GM12865 (cell line): ENCODE results near the gene SELL.
"Not testable (repeated sequence)": the region's sequence is repeated elsewhere in the genome, so short reads cannot be mapped to it uniquely, and the experiment has no call there.

Experiments used
- DNase-seq: peaks from one replicate; pipeline ENCODE4 v3.0.0; 2010; ENCODE audit warnings: low read depth
- H3K4me3 ChIP-seq: 2 replicates; pipeline ENCODE4 v1.5.1; 2011; ENCODE audit warnings: mild to moderate bottlenecking, low read depth, low read length, control low read depth
- TF ChIP-seq, protein P1 (sequence below): IDR thresholded peaks from 2 replicates; pipeline ENCODE4 v1.5.1; 2011; ENCODE audit warnings: low read length, control low read depth, low read depth, inconsistent platforms; ENCODE audit not compliant: insufficient read depth; ENCODE audit errors: missing control alignments

SELL gene

DNA sequence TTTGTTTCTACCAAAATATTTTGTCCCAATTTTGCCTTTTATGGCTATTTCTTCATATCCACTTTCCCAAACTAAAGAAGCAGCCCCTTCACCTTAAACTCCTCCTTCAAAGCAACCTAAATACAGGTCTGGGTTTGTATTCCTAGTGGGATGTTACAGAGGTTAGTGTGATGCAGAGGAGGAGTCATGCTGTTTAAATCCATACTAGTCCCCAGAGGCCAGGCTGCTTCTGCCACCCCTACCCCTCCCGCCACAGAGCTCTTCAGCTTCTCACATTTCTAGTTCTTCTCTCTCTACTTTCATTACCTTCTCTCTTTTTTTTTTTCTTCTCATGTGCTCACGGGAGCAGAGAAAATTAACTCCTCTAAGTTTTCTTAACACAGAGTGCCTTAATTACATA is 29.3 kb downstream of the SELL start:
- no peak overlapping the region for H3K4me3 ChIP-seq
- DNase-seq, result no peak
- TF ChIP-seq, protein P1, sequence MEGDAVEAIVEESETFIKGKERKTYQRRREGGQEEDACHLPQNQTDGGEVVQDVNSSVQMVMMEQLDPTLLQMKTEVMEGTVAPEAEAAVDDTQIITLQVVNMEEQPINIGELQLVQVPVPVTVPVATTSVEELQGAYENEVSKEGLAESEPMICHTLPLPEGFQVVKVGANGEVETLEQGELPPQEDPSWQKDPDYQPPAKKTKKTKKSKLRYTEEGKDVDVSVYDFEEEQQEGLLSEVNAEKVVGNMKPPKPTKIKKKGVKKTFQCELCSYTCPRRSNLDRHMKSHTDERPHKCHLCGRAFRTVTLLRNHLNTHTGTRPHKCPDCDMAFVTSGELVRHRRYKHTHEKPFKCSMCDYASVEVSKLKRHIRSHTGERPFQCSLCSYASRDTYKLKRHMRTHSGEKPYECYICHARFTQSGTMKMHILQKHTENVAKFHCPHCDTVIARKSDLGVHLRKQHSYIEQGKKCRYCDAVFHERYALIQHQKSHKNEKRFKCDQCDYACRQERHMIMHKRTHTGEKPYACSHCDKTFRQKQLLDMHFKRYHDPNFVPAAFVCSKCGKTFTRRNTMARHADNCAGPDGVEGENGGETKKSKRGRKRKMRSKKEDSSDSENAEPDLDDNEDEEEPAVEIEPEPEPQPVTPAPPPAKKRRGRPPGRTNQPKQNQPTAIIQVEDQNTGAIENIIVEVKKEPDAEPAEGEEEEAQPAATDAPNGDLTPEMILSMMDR, result no peak

DNA sequence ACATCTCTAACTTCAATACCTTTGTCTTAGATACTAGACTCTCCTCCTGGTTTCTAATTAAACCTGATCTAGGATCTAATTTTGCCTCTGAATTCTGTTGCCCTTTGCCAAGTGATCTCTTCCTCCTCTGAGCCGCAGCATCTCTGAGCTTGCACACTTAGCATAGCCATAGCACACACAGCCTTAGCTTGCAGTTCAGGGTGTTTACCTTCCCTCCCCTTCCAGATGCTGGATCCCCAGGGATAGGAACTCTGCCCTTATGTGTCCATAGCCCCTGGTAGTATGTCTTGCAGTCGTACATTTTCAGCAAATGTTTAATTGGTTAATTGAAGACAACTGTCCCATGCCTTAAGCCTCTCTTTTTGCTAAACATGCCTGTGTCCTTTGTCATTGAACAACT is 30.3 kb downstream of the SELL start:
- H3K4me3 ChIP-seq, result peak overlapping the region; percentile 13; the same call in 1 of the 2 replicates
- no peak for DNase-seq
- TF ChIP-seq, protein P1, result no peak

DNA sequence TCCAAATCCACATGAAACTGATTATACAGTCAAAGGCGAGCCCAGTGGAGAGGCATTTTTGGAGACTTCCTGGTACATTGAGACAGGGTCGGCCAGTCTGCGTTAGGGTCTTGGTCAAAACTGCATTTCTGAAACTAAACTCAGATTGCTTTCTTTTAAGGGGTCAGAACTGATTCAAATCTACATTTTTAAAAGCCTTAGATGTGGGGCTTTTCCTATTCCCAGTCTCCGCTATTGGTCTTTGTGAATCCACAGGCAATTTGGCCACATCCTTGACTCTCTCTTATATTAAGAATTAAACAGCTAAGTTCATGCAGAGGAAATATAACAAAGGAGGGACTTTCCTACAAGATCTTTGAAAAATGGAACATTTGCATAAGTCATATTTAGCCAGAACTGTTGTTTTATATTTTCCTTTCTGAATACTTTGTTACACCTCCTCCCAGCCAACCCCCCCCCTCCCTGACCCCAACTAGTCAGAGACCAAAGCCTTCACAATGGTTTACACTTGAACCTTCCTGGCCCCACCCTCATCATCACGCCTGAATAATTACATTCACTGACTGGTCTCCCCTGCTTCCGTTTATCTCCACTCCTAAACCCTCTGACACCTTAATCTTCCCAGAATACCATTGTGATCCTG is 30.9 kb downstream of the SELL start:
- DNase-seq, result peak; percentile 81
- TF ChIP-seq, protein P1, result no peak
- H3K4me3 ChIP-seq, result no peak overlapping the region; the same call in 1 of the 2 replicates

DNA sequence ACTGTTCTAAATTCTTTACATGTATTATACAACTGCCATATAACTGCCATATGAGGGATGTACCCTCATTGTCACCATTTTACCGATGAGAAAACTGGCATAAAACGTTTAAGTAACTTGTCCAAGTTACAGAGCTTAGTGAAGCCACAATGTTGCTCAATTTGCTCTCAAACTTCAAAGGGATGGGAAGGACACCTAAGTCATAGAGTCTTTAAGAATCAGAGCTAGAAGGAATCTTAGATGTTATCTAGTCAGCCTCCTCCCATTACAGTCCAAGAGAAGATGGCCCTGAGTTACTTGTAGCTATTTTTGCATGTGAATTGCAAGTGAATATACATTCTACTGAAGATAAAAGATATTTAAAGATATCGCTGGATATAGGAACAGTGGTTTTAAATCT is 31.7 kb downstream of the SELL start:
- TF ChIP-seq, protein P1, result no peak
- no peak overlapping the region for H3K4me3 ChIP-seq
- no peak for DNase-seq

DNA sequence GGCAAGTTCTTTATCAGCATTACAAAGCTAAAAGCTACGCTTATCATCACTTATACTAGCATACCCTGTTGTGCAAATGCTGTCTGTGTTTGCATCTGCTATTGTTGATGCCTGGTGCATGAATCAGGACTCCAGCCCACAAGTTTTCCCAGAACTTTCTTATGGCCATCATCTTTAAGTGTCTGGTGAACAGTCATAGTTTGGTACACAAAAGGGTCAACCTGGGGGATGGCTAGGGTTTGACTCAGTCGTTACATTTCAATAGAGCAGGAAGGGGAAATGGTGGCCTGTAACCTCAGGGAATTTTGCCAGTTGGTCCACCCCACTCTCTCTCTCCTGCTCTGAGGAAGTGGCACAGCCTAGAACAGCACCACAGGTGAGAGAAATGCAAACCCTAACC is 35.4 kb downstream of the SELL start:
- TF ChIP-seq, protein P1, result no peak

DNA sequence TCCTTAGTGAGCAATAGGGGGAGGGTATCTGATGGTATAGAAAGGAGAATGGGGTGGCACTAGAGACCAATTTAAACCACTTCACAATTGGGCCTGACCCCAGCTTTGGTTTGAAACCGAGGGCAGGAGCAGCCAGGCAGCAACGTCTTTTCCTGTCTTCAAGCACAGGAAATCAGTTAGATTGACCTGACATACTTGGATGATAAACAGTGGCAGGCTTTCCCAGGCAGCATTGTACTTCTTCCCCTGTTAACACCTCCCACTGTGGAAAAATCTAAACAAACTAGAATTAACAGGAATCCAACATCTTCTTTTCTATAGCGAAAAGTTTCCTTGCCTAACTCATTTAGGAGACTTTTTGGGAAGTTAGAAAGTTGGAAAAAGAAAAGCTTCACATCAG is 40.6 kb downstream of the SELL start:
- TF ChIP-seq, protein P1, result no peak
- no peak overlapping the region for H3K4me3 ChIP-seq
- DNase-seq, result no peak

More for the DNA sequence above, 35.4 kb downstream of the SELL start:
- no peak overlapping the region for H3K4me3 ChIP-seq
- no peak for DNase-seq

DNA sequence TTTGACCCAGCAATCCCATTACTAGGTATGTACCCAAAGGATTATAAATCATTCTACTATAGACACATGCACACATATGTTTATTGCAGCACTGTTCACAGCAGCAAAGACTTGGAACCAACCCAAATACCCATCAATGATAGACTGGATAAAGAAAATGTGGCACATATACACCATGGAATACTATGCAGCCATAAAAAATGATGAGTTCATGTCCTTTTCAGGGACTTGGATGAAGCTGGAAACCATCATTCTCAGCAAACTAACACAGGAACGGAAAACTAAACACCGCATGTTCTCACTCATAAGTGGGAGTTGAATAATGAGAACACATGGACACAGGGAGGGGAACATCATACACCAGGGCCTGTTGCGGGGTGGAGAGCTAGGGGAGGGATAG is 41.2 kb downstream of the SELL start:
- DNase-seq, H3K4me3 ChIP-seq: not testable (repeated sequence)

DNA sequence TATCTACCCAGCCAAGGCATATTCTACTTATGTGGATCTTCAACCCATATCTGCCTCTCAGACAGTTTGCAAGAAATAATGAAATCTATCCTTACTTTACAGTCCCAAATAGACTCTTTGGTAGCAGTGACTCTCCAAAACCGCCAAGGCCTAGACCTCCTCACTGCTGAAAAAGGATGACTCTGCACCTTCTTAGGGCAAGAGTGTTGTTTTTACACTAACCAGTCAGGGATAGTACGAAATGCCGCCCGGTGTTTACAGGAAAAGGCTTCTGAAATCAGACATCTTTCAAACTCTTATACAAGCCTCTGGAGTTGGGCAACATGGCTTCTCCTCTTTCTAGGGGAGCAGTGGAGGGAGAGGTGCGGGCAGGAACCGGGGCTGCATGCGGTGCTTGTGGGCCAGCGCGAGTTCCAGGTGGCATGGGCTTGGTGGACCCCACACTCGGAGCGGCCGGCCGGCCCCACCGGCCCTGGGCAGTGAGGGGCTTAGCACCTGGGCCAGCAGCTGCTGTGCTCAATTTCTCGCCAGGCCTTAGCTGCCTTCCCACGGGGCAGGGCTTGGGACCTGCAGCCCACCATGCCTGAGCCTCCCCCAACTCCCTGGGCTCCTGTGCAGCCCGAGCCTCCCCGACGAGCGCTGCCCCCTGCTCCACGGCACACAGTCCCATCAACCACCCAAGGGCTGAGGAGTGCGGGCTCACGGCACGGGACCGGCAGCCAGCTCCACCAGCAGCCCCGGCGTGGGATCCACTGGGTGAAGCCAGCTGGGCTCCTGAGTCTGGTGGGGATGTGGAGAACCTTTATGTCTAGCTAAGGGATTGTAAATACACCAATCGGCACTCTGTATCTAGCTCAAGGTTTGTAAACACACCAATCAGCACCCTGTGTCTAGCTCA is 43.5 kb downstream of the SELL start:
- DNase-seq, result not testable (repeated sequence)

DNA sequence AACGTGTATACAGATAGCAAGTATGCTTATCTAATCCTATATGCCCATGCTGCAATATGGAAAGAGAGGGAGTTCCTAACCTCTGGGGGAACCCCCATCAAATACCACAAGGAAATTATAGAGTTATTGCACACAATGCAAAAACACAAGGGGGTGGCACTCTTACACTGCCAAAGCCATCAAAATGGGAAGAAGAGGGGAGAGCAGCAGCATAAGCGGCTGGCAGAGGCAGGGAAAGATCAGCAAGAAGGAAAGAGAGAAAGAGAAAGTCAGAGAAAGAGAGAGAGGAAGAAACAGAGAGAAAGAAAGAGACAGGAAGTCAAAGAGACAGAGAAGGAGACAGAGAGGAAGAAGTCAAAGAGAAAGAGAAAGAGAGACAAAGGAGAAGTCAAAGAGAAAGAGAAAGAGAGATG is 44.2 kb downstream of the SELL start:
- H3K4me3 ChIP-seq, DNase-seq: not testable (repeated sequence)

More for the DNA sequence above, 43.5 kb downstream of the SELL start:
- not testable (repeated sequence) for H3K4me3 ChIP-seq

DNA sequence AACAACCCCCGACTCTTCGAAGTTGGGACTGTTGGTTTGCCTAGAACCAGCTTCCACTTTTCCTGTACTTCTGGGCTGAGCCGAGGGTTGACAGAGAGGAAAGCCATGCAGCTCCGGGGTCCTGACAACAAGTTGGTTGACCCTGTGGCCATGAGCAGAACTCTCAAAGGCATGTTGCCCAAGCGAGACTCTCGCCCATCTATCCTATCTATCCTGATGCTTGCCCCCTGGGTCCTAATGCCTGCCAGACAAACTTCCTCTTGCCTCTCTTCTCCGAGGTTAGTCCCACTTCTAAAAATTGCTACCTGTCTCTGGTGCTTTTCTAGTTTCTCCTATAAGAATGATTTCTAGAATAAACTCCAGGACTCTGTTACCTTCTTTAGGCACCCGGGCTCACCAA is 48.7 kb downstream of the SELL start:
- not testable (repeated sequence) for H3K4me3 ChIP-seq, DNase-seq

DNA sequence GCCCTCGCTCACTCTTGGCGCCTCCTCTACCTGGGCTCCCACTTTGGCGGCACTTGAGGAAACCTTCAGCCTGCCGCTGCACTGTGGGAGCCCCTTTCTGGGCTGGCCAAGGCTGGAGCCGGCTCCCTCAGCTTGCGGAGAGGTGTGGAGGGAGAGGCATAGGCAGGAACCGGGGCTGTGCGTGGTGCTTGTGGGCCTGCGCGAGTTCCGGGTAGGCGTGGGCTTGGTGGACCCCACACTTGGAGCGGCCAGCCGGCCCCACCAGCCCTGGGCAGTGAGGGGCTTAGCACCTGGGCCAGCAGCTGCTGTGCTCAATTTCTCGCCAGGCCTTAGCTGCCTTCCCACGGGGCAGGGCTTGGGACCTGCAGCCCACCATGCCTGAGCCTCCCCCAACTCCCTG is 50.4 kb downstream of the SELL start:
- DNase-seq, result not testable (repeated sequence)

More for the DNA sequence above, 50.4 kb downstream of the SELL start:
- not testable (repeated sequence) for H3K4me3 ChIP-seq
